ENCODE measurements around the gene LRRC74B.
"Not testable (repeated sequence)": the region's sequence is repeated elsewhere in the genome, so short reads cannot be mapped to it uniquely, and the experiment has no call there.

LRRC74B gene

DNA sequence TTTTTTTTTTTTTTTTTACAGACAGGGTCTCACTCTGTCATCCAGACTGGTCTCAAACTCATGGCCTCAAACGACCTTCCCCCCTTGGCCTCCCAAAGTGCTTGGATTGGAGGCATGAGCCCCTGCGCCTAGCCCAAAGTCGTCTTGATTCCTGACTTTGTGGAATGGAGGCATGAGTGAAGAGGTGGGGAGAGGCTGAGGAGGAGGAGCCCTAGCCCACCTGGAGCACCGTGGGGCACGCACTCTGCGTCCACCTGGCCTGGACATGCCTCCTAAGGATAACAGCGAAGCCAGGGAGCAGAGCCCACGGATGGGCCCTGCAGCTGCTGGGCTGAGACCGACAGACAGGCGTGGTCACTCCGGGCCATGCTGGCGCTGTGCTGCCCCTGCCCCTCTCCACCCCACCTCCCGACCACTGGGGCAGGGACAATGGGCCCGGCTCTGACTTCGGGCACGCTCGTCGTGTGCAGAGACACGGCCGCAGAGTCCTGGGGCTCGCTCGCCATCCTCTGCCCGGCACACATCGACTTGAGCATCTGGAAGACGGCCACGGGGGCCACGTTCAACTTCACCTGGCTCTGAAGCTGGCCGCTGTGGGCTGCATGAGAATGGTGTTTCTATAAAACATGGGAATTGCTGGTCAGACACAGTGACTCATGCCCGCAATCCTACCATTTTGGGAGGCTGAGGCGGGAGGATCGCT, 34.8 kb downstream of the LRRC74B start:
- no peak for DNase-seq

- no peak for DNase-seq
These were observed 36.5 kb downstream of the LRRC74B start for GRCh38 chr22:21082248-21082647.

DNA sequence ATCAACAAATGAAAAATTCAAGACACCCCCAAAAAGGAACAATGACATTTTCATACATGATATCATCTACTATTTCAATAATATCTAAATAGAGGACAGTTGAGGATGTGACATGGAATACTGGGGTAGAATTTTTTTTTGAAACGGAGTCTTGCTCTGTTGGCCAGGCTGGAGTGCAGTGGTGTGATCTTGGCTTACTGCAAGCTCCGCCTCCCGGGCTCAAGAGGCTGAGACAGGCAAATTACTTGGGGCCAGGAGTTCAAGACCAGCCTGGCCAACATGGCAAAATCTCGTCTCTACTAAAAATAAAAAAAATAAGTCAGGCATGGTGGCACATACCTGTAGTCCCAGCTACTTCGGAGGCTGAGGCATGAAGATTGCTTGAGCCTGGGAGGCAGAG, 41.4 kb downstream of the LRRC74B start:
- no peak for DNase-seq

- not testable (repeated sequence) for DNase-seq
These were observed 42.2 kb downstream of the LRRC74B start for GRCh38 chr22:21087926-21088325.

DNA sequence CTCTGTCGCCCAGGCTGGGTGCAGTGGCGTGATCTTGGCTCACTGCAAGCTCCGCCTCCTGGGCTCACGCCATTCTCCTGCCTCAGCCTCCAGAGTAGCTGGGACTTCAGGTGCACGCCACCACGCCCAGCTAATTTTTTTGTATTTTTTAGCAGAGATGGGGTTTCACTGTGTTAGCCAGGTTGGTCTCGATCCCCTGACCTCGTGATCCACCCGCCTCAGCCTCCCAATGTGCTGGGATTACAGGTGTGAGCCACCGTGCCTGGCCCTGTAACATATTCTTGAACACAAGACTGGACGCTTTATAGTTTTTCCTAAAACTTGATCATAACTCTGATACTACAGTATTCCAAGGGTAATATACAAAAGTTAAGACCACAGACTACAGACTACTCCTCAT, 45.5 kb downstream of the LRRC74B start:
- not testable (repeated sequence) for DNase-seq

- DNase-seq: no peak
These were observed 47.2 kb downstream of the LRRC74B start for GRCh38 chr22:21092797-21093554.

GRCh38 chr22:21093555-21094137, 47.9 kb downstream of the LRRC74B start:
- DNase-seq: not testable (repeated sequence)

DNA sequence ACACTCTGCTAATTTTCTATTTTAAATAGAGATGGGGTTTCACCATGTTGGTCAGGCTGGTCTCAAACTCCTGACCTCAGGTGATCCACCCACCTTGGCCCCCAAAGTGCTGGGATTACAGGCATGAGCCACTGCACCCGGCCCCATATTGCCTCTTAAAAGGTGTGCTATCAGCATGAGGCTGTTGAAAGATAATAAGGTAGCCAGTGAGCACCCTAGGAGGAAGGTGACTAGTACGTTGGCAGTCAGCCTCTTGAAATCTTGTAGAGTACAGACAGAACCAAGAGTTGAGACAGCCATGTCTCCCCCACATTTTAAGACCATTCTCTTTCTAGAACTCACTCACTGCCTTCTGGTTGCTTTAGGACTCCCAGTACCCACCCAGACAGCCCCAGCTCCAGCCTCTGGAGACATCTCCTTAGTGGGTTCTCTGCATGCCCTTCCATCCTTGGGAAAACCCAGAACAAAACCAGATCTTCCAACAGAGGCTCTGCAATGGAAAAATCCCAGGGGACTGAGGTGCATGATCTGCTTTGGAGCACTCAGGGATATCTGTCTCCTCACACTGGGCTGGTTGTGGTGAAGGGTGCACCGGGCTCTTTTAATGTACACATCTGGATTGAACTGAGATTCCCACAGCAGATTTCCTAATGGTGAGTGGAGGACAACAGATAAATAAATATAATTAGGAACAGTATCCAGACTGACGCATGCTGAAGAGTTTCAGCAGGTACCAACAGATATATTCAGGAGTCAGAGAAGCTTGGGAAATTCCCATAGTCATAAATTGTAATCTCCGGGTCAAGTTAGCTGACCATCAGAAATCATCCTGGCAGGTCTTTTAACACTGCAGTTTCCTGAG, 49.4 kb downstream of the LRRC74B start:
- no peak for DNase-seq

GRCh38 chr22:21095773-21096107, 50.0 kb downstream of the LRRC74B start:
- DNase-seq: no peak

DNA sequence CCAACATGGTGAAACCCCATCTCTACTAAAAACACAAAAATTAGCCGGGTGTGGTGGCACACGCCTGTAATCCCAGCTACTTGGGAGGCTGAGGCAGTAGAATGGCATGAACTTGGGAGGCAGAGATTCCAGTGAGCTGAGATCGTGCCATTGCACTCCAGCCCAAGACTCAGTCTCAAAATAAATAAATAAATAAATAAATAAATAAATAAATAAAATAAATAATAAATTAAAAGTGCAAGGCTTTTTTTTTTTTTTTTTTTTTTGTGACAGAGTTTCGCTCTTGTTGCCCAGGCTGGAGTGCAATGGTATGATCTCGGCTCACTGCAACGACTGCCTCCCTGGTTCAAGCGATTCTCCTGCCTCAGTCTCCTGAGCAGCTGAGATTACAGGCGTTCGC, 51.1 kb downstream of the LRRC74B start:
- not testable (repeated sequence) for DNase-seq

- no peak for DNase-seq
These were observed 52.4 kb downstream of the LRRC74B start for GRCh38 chr22:21098099-21098671.

DNA sequence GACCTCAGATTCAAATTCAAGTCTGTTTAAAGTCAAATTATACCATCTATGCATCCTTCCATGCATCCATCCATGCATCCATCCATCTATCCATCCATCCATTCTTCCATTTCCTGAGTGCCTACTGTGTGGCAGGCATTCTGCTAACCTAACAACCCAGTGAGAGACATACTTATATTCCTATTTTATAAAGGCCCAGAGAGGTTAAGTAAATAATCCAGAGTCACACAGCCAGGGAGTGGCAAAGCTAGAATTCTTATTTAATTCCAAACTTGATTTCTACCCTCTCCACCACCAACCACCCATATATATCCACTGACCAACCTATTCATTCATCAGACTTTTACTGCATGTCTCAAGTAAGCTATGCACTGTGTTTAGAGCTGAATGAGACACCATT, 53.8 kb downstream of the LRRC74B start:
- DNase-seq: no peak

- no peak for DNase-seq
These were observed 54.6 kb downstream of the LRRC74B start for GRCh38 chr22:21100149-21101032.

GRCh38 chr22:21101877-21102638, 56.3 kb downstream of the LRRC74B start:
- no peak for DNase-seq

- peak; percentile 57 for DNase-seq
These were observed 57.0 kb downstream of the LRRC74B start for GRCh38 chr22:21102659-21103267.

- DNase-seq: no peak
These were observed 57.9 kb downstream of the LRRC74B start for GRCh38 chr22:21103633-21104032.

DNA sequence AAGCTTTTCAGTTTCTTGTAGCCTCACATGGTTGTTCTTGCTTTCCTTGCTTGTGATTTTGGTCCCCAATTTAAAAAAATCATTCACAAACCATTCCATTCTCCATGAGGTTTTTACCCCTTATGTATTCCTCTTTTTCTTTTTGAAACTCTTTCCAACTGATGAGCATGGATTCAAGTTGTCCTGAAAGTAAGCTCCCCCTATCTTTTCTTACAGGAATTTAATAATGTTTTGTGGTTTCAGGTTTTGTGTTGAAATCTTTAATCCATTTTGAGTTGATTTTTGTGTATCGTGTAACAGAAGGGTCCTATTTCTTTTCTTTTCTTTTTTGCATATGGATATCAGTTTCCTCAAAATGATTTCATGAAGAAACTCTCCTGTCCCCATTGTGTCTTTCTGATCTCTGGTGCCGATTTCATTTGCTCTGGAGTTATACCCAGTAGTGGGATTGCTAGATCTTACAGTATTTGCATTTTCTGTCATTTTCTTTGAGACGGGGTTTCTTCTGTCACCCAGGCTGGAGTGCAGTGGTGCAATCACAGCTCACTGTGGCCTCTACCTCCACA, 58.5 kb downstream of the LRRC74B start:
- no peak for DNase-seq

GRCh38 chr22:21105294-21105693, 59.5 kb downstream of the LRRC74B start:
- no peak for DNase-seq

DNA sequence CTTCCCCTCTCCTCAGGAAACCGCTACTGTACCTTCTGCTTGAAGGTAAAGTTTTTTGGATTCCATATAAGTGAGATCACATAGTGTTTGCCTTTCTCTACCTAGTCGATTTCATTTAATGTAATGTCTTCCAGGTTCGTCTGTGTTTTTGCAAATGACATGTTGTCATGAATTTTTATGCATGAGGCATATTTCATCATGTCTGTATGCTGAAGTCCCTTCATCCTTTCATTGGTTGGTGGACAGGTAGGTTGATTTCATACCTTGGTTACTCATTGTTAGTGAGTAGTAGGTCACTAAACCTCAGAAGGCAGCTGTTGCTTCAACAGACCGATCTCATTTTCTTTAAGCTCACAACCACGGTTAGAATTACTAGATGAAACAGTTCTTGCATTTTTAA, 60.3 kb downstream of the LRRC74B start:
- DNase-seq: no peak

Measured in NCI-H1694 treated with DMSO at 0.1 percent for 48 hours (cell line).